ENCODE measurements around the gene PHACTR1.

- TF ChIP-seq EP300 (IDR thresholded peaks at IDR 0.05) = no peak
- TF ChIP-seq, protein P1, sequence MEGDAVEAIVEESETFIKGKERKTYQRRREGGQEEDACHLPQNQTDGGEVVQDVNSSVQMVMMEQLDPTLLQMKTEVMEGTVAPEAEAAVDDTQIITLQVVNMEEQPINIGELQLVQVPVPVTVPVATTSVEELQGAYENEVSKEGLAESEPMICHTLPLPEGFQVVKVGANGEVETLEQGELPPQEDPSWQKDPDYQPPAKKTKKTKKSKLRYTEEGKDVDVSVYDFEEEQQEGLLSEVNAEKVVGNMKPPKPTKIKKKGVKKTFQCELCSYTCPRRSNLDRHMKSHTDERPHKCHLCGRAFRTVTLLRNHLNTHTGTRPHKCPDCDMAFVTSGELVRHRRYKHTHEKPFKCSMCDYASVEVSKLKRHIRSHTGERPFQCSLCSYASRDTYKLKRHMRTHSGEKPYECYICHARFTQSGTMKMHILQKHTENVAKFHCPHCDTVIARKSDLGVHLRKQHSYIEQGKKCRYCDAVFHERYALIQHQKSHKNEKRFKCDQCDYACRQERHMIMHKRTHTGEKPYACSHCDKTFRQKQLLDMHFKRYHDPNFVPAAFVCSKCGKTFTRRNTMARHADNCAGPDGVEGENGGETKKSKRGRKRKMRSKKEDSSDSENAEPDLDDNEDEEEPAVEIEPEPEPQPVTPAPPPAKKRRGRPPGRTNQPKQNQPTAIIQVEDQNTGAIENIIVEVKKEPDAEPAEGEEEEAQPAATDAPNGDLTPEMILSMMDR (IDR thresholded peaks at IDR 0.05) = no peak
Observed at GRCh38 chr6:13068586-13069210, 352.1 kb downstream of the PHACTR1 start.
